Esophagus muscularis mucosa (tissue), 4 donors: Measurements from ENCODE around the gene MOB1A. TPM values are rescaled to one million over a fixed set of nuclear protein-coding genes. Genes with fewer than 3 reads are reported as not detected.

Experiments used
- DNase-seq: peaks from one replicate; pipeline ENCODE4 v3.0.0-alpha.2; 2017; ENCODE audit errors: extremely low spot score
- H3K27ac ChIP-seq, 4 donors: fragments of 200-600 bp; sonication (generic); replicated peaks in 1 of 4; 1 replicate in 3 of 4; 2 replicates in 1 of 4; pipeline ENCODE4 v1.5.1; 2016 to 2019; ENCODE audit warnings: mild to moderate bottlenecking in 1 of 4
- H3K27me3 ChIP-seq, 4 donors: fragments of 200-600 bp; sonication (generic); one replicate each; pipeline versions ENCODE4 v1.5.1 to v1.6.0; 2016 to 2019
- H3K36me3 ChIP-seq, 4 donors: fragments of 200-600 bp; sonication (generic); one replicate each; pipeline ENCODE4 v1.5.1; 2016 to 2019
- H3K4me1 ChIP-seq, 4 donors: fragments of 200-600 bp; sonication (generic); one replicate each; pipeline ENCODE4 v1.5.1; 2016 to 2019
- H3K4me3 ChIP-seq, 4 donors: fragments of 200-600 bp; sonication (generic); 1 replicate in 2 of 4; 2 replicates in 2 of 4; pipeline ENCODE4 v1.5.1; 2016 to 2019; ENCODE audit warnings: mild to moderate bottlenecking in 4 of 4, moderate library complexity in 1 of 4
- H3K9me3 ChIP-seq, 4 donors: fragments of 200-600 bp; sonication (generic); 1 replicate in 3 of 4; 2 replicates in 1 of 4; pipeline ENCODE4 v1.5.1; 2016 to 2019
- EP300 ChIP-seq: sonication (generic); formaldehyde crosslinking; IDR thresholded peaks from one replicate; pipeline ENCODE4 v1.6.1; 2017; ENCODE audit warnings: antibody characterized with exemption
- POLR2A ChIP-seq: fragments of 450-650 bp; IDR thresholded peaks from one replicate; pipeline ENCODE4 v1.6.1; 2017; ENCODE audit warnings: antibody characterized with exemption, moderate library complexity, mild to moderate bottlenecking, low read depth
- POLR2AphosphoS5 ChIP-seq, 2 donors: sonication (generic); formaldehyde crosslinking; IDR thresholded peaks; one replicate each; pipeline ENCODE4 v1.6.1; 2017; ENCODE audit warnings: antibody characterized with exemption in 2 of 2
- WGBS: methylation state at CpG from one replicate; pipeline ENCODE4 v1.1.5; 2018; 5-methylcytosine and 5-hydroxymethylcytosine counted together
- intact Hi-C: fragments of 100-400 bp; cut with DNase I; formaldehyde crosslinking; loops from one replicate; pipeline ENCODE4 v1.15.1; 2023
- total RNA-seq, 4 donors: library from RNA; depleted of rRNA; stranded (reverse); fragments of >200 nt; gene quantifications; one replicate each; pipeline versions ENCODE4 v1.1.0 to v1.2.1, GENCODE V29; 2016
- TF ChIP-seq, protein P1 (sequence below), 3 experiments: fragments of 200-600 bp in 2 of 3; fragments of 450-650 bp in 1 of 3; sonication (generic) in 2 of 3; IDR thresholded peaks; one replicate each; pipeline ENCODE4 v1.5.1; 2017 to 2019; ENCODE audit warnings: antibody characterized with exemption in 3 of 3, mild to moderate bottlenecking in 2 of 3, moderate library complexity in 1 of 3

Gene MOB1A
- total RNA-seq, 4 donors from 2014 or later = 102 to 129 (median 106) TPM

DNA sequence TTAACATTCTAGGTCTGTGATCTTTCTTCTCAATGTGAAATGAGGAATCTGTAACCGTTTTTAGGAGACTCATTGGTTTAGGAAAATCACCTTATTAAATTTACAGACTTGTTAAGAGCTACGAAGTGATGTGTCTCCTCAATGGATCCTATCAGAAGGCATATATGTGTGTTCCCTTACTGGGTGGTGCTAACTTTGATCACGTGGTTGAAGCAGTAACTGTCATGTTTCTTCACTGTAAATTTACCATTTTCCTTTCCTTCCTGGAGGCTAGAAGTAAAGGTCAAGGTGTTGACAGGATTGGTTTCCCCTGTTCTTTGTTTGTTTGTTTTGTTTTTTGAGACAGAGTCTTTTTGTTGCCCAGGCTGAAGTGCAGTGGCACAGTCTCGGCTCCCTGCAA lies 18.4 kb upstream of the MOB1A start:
- peaks cover 7 to 34% (median 28%) of the 10 kb centered on the region in 4 donors for H3K4me1 ChIP-seq
- intact Hi-C loops = no loop called here
- no peaks in the 10 kb centered on the region for H3K27me3 ChIP-seq
- no peak overlapping the region for H3K4me3 ChIP-seq
- no peak overlapping the region for H3K27ac ChIP-seq
- 80% methylated on average over 4 of the region's 4 CpGs for WGBS
- no peaks in the 10 kb centered on the region for H3K36me3 ChIP-seq
- DNase-seq = no peak
- H3K9me3 ChIP-seq = no peaks in the 10 kb centered on the region
- TF ChIP-seq, protein P1, sequence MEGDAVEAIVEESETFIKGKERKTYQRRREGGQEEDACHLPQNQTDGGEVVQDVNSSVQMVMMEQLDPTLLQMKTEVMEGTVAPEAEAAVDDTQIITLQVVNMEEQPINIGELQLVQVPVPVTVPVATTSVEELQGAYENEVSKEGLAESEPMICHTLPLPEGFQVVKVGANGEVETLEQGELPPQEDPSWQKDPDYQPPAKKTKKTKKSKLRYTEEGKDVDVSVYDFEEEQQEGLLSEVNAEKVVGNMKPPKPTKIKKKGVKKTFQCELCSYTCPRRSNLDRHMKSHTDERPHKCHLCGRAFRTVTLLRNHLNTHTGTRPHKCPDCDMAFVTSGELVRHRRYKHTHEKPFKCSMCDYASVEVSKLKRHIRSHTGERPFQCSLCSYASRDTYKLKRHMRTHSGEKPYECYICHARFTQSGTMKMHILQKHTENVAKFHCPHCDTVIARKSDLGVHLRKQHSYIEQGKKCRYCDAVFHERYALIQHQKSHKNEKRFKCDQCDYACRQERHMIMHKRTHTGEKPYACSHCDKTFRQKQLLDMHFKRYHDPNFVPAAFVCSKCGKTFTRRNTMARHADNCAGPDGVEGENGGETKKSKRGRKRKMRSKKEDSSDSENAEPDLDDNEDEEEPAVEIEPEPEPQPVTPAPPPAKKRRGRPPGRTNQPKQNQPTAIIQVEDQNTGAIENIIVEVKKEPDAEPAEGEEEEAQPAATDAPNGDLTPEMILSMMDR (IDR thresholded peaks at IDR 0.05) = no peak
- TF ChIP-seq POLR2AphosphoS5 (IDR thresholded peaks at IDR 0.05) (no peak), EP300 (no peak), POLR2A (no peak)

DNA sequence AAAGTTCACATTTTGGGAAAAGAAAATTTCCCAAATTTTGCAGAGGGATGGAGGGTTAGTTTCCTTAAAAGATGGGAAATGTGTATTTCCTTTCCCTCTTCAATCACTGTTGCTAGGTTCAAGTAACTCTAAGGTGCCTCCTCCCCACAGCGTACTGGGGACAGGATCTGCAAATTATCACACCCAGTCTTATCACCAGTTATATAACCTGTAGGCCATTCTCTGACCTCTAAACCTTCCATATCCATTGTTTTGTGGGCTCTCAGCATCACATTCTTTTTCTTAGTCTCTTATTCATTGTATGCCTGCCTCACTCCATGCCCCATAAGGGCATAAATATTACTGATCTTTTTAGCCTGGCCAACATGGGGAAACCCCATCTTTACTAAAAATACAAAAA lies 16.1 kb upstream of the MOB1A start:
- Histone ChIP-seq H3K4me3 (no peak overlapping the region), H3K4me1 (peaks cover 3 to 20% (median 15%) of the 10 kb centered on the region in 4 donors), H3K36me3 (no peaks in the 10 kb centered on the region), H3K27ac (no peak overlapping the region), H3K9me3 (no peaks in the 10 kb centered on the region), H3K27me3 (no peaks in the 10 kb centered on the region)
- intact Hi-C loops = no loop called here
- no peak for TF ChIP-seq POLR2AphosphoS5 (IDR thresholded peaks at IDR 0.05)
- TF ChIP-seq POLR2A = no peak
- no peak for TF ChIP-seq EP300
- TF ChIP-seq, protein P1 (IDR thresholded peaks at IDR 0.05) = no peak
- WGBS = 85% methylated on average over 1 of the region's 1 CpG
- no peak for DNase-seq

DNA sequence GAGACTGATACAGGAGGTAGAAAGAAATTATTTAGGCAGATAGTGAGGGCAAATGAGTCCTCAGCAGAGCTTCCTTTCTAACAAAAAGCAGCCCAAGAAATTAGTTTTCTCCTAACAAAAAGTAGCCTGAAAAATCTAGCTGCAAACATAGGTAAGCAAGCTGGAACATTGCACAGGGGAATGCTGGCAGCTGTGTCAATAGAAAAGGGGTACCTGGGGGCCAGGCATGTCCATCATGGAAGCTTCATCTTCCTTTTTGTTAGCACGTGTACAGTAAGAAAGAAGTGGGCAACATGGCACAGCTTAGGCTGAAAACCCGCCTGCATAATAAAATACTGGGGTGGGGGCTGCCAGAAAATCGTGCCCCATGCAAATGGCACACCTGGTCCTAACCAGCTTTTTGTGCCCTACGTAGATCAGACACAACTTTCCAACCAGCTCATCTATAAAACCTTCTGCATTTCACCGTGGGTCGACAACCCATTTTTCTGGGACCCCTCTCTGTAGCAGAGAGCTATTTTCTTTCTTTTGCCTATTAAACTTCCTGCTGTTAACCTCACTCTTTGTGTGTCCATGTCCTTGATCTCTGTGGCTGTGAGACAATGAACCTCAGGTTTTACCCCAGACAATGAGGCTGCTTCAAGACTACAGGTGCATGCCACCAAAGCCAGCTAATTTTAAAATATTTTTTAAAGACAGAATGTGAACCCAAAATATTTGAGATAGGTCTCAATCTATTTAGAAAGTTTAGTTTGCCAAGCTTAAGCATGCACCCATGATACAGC lies 13.1 kb upstream of the MOB1A start:
- peaks cover 0 to 9% (median 3%) of the 10 kb centered on the region in 4 donors for H3K4me1 ChIP-seq
- no peaks in the 10 kb centered on the region for H3K27me3 ChIP-seq
- no peaks in the 10 kb centered on the region for H3K36me3 ChIP-seq
- intact Hi-C loops = no loop called here
- H3K4me3 ChIP-seq = no peak overlapping the region
- WGBS = 78% methylated on average over 6 of the region's 6 CpGs
- no peaks in the 10 kb centered on the region for H3K9me3 ChIP-seq
- TF ChIP-seq POLR2AphosphoS5 (IDR thresholded peaks at IDR 0.05) = no peak
- no peak for TF ChIP-seq EP300
- TF ChIP-seq, protein P1 (IDR thresholded peaks at IDR 0.05) = no peak
- TF ChIP-seq POLR2A = no peak
- no peak for DNase-seq
- H3K27ac ChIP-seq = no peak overlapping the region

DNA sequence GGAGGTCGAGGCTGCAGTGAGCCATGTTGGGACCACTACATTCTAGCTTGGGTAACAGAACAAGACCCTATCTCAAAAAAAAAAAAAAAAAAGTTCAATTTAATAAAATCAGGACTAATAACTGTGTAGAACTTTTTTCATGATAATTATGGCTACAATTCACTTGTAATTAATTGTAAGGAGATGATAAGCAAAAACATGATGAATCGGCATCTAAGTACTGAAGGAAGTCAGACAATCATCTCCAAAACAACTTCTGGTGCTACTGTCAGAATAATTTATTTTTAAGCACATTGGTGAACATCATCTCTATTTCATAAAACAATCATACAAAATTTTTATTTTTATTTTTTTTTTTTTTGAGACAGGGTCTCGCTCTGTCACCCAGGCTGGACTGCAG lies 10.0 kb upstream of the MOB1A start:
- no peak overlapping the region for H3K27ac ChIP-seq
- H3K4me1 ChIP-seq = peaks cover 0 to 9% (median 3%) of the 10 kb centered on the region in 4 donors
- H3K27me3 ChIP-seq = no peaks in the 10 kb centered on the region
- no peaks in the 10 kb centered on the region for H3K36me3 ChIP-seq
- intact Hi-C loops = no loop called here
- WGBS = 96% methylated on average over 3 of the region's 3 CpGs
- H3K9me3 ChIP-seq = no peaks in the 10 kb centered on the region
- TF ChIP-seq POLR2AphosphoS5 (IDR thresholded peaks at IDR 0.05) (no peak), POLR2A (no peak), EP300 (no peak)
- TF ChIP-seq, protein P1 (IDR thresholded peaks at IDR 0.05) = no peak
- H3K4me3 ChIP-seq = no peak overlapping the region
- DNase-seq = no peak
